Right lobe of liver (tissue), 6 donors: Measurements from ENCODE around the gene HPCAL4. TPM values are rescaled to one million over a fixed set of nuclear protein-coding genes. Genes with fewer than 3 reads are reported as not detected.

Experiments used
- ATAC-seq, 4 donors: fragments of 200-7000 bp; cut with Tn5 transposase; one replicate each; pipeline ENCODE4 v1.9.1; 2020; ENCODE audit warnings: mild to moderate bottlenecking in 4 of 4, moderate library complexity in 4 of 4
- DNase-seq, 3 donors: peaks; one replicate each; pipeline ENCODE4 v3.0.0-alpha.2; 2020
- H3K27ac ChIP-seq, 3 donors: fragments of 200-600 bp; one replicate each; pipeline ENCODE4 v1.8.0; 2022
- H3K27me3 ChIP-seq, 2 donors: fragments of 200-600 bp; one replicate each; pipeline ENCODE4 v1.8.0; 2022
- H3K36me3 ChIP-seq, 4 donors: fragments of 200-600 bp; sonication (generic) in 1 of 4; one replicate each; pipeline versions ENCODE4 v1.5.1 to v1.8.0; 2017 to 2022; ENCODE audit warnings: control low read depth in 1 of 4
- H3K4me1 ChIP-seq, 4 donors: fragments of 200-600 bp; sonication (generic) in 1 of 4; one replicate each; pipeline versions ENCODE4 v1.5.1 to v1.8.0; 2017 to 2022; ENCODE audit warnings: control low read depth in 1 of 4
- H3K4me3 ChIP-seq, 3 donors: fragments of 200-600 bp; one replicate each; pipeline ENCODE4 v1.8.0; 2022
- H3K9me3 ChIP-seq, 4 donors: fragments of 200-600 bp; sonication (generic) in 1 of 4; one replicate each; pipeline versions ENCODE4 v1.5.1 to v1.8.0; 2017 to 2022; ENCODE audit warnings: control low read depth in 1 of 4
- CTCF ChIP-seq, 4 donors: fragments of 200-600 bp in 3 of 4; fragments of 450-650 bp in 1 of 4; IDR thresholded peaks; one replicate each; pipeline versions ENCODE4 v1.5.1 to v1.8.0; 2016 to 2022; ENCODE audit warnings: antibody characterized with exemption in 4 of 4, mild to moderate bottlenecking in 2 of 4
- POLR2A ChIP-seq: fragments of 450-650 bp; IDR thresholded peaks from one replicate; pipeline ENCODE4 v1.6.1; 2017; ENCODE audit warnings: antibody characterized with exemption, mild to moderate bottlenecking
- WGBS: methylation state at CpG from one replicate; pipeline ENCODE4 v1.1.6; 2018; ENCODE audit warnings: low coverage, low lambda C conversion rate; ENCODE audit not compliant: insufficient coverage; ENCODE audit errors: missing lambda C conversion rate; 5-methylcytosine and 5-hydroxymethylcytosine counted together
- intact Hi-C, 2 donors: fragments of 100-400 bp; cut with DNase I; formaldehyde crosslinking; loops; one replicate each; pipeline versions ENCODE4 v1.11.2 to v1.14.1; 2022
- total RNA-seq, 6 experiments: library from RNA; depleted of rRNA in 2 of 6; stranded (reverse); fragments of >200 nt in 2 of 6; fragmentation: NEBNext Ultra II Directional in 3 of 6; extraction: Animal tissue kit (Norgen Biotek cat#: 25700) in 3 of 6; gene quantifications; one replicate each; pipeline versions ENCODE4 v1.1.0 to v1.2.4, GENCODE V29; 2016 to 2023
- donor health status: DM: no; HTN: yes; CAD: no.
- donor health status: DM: no; HTN: no; CAD: no.
- donor health status: DM: no; HTN: no; CAD: no.
- donor health status: DM: no; HTN: yes; CAD: no.
- donor health status: DM: no; HTN: yes; CAD: no.

The HPCAL4 gene
- total RNA-seq, 6 experiments from 2014 or later: not detected

- Histone ChIP-seq H3K27me3 (peaks cover 0 to 16% of the 10 kb centered on the region in 2 donors), H3K9me3 (no peaks in the 10 kb centered on the region), H3K4me3 (no peak overlapping the region), H3K27ac (no peak overlapping the region), H3K36me3 (no peaks in the 10 kb centered on the region), H3K4me1 (peaks cover 0 to 11% (median 0%) of the 10 kb centered on the region in 4 donors)
- no peak for TF ChIP-seq POLR2A
- no peak for TF ChIP-seq CTCF (IDR thresholded peaks at IDR 0.05)
- intact Hi-C loops: no loop called here
- no peak for ATAC-seq
- DNase-seq: no peak
These were observed 1.6 kb downstream of the HPCAL4 start for GRCh38 chr1:39689635-39690034.

GRCh38 chr1:39689214-39689613 is 2.0 kb downstream of the HPCAL4 start:
- DNase-seq (no peak), ATAC-seq (no peak)
- Histone ChIP-seq H3K27me3 (peaks cover 0 to 19% of the 10 kb centered on the region in 2 donors), H3K9me3 (no peaks in the 10 kb centered on the region), H3K4me3 (no peak overlapping the region), H3K27ac (no peak overlapping the region), H3K36me3 (no peaks in the 10 kb centered on the region), H3K4me1 (peaks cover 0 to 11% (median 0%) of the 10 kb centered on the region in 4 donors)
- TF ChIP-seq POLR2A: no peak
- TF ChIP-seq CTCF (IDR thresholded peaks at IDR 0.05): no peak
- intact Hi-C loops: no loop called here
- WGBS: 37% methylated on average over 2 of the region's 2 CpGs

GRCh38 chr1:39688706-39689105 is 2.5 kb downstream of the HPCAL4 start:
- Histone ChIP-seq H3K4me1 (peaks cover 0 to 11% (median 0%) of the 10 kb centered on the region in 4 donors), H3K27ac (no peak overlapping the region), H3K36me3 (no peaks in the 10 kb centered on the region), H3K4me3 (no peak overlapping the region), H3K27me3 (peaks cover 0 to 19% of the 10 kb centered on the region in 2 donors), H3K9me3 (no peaks in the 10 kb centered on the region)
- 53% methylated on average over 3 of the region's 3 CpGs for WGBS
- intact Hi-C loops: no loop called here
- no peak for TF ChIP-seq CTCF (IDR thresholded peaks at IDR 0.05)
- no peak for TF ChIP-seq POLR2A
- DNase-seq (no peak), ATAC-seq (no peak)

- Histone ChIP-seq H3K4me3 (no peak overlapping the region), H3K27ac (no peak overlapping the region), H3K27me3 (peaks cover 0 to 15% of the 10 kb centered on the region in 2 donors), H3K4me1 (peaks cover 0 to 11% (median 0%) of the 10 kb centered on the region in 4 donors), H3K9me3 (no peaks in the 10 kb centered on the region), H3K36me3 (no peaks in the 10 kb centered on the region)
- no peak for DNase-seq
- no peak for ATAC-seq
- 50% methylated on average over 1 of the region's 2 CpGs for WGBS
- TF ChIP-seq CTCF (IDR thresholded peaks at IDR 0.05) (no peak), POLR2A (no peak)
- intact Hi-C loops: no loop called here
These were observed 4.0 kb downstream of the HPCAL4 start for GRCh38 chr1:39687243-39687642.

GRCh38 chr1:39685071-39685470 is 6.2 kb downstream of the HPCAL4 start:
- Histone ChIP-seq H3K4me3 (no peak overlapping the region), H3K36me3 (no peaks in the 10 kb centered on the region), H3K4me1 (no peaks in the 10 kb centered on the region), H3K27me3 (peaks cover 0 to 6% of the 10 kb centered on the region in 2 donors), H3K27ac (no peak overlapping the region), H3K9me3 (no peaks in the 10 kb centered on the region)
- intact Hi-C loops: no loop called here
- 59% methylated on average over 3 of the region's 3 CpGs for WGBS
- ATAC-seq: no peak
- TF ChIP-seq CTCF (IDR thresholded peaks at IDR 0.05) (no peak), POLR2A (no peak)
- no peak for DNase-seq
